ENCODE results near the gene OR4N2.
"Not testable (repeated sequence)": the region's sequence is repeated elsewhere in the genome, so short reads cannot be mapped to it uniquely, and the experiment has no call there.

OR4N2 gene

DNA sequence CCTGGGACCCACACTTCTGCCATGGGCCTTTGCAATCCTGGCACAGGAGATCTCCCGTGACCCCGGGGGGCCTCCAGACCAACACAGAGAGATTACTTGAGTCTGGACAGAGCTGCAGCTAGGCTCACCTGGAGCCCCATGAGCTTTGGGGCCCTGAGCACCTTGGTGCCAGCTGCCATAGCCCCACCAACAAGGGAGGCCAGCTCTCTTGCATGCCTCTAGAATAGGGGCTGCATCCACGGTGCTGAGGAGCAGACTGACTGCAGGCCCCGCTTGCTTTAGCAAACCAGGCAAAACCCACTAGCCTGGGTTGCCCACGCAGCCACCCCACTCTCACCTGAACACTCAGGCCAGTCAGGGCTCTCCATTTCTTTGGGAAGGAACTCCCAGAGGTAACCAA, 3.7 kb upstream of the OR4N2 start:
- no peak for TF ChIP-seq CTCF (conservative IDR thresholded peaks at IDR 0.05; ENCODE audit: low read length)
- H3K4me3 ChIP-seq (ENCODE audit: low read length), result no peak overlapping the region
- no peak for DNase-seq (ENCODE audit: low read depth)

GRCh38 chr14:19800282-19801117, 3.1 kb upstream of the OR4N2 start:
- TF ChIP-seq CTCF (conservative IDR thresholded peaks at IDR 0.05; ENCODE audit: low read length), result no peak
- no peak overlapping the region for H3K4me3 ChIP-seq (ENCODE audit: low read length)
- DNase-seq (ENCODE audit: low read depth), result no peak

DNA sequence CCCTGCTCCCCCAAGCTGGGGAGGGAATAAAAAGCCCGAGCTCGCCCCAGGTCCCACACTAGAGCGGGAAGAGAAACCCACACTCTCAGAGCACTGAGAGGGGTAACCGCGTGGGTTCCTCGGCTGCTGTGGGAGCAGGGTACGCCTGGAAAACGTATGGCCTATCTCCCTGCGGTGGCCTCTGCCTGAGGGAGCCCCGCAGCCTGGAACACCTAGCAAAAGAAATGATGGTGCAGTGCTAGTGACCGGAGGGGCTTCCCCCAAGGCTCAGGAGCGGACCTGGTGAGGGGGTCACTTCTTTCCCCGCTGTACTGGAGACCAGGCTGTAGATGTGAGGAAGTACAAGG, 2.5 kb upstream of the OR4N2 start:
- DNase-seq (ENCODE audit: low read depth), result no peak
- TF ChIP-seq CTCF (conservative IDR thresholded peaks at IDR 0.05; ENCODE audit: low read length), result no peak
- no peak overlapping the region for H3K4me3 ChIP-seq (ENCODE audit: low read length)

GRCh38 chr14:19813171-19813920, 9.8 kb downstream of the OR4N2 start:
- not testable (repeated sequence) for DNase-seq (ENCODE audit: low read depth); H3K4me3 ChIP-seq (ENCODE audit: low read length)

DNA sequence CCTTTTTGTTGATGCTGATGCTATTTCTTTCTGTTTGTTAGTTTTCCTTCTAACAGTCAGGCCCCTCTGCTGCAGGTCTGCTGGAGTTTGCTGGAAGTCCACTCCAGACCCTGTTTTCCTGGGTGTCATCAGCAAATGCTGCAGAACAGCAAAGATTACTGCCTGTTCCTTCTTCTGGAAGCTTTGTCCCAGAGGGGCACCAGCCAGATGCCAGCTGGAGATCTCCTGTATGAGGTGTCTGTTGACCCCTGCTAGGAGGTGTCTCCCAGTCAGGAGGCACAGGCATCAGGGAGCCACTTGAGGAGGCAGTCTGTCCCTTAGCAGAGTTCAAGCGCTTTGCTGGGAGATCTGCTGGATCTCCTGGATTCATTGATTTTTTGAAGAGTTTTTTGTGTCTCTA, 16.3 kb downstream of the OR4N2 start:
- H3K4me3 ChIP-seq (ENCODE audit: low read length); DNase-seq (ENCODE audit: low read depth): not testable (repeated sequence)

GRCh38 chr14:19821016-19821415, 17.4 kb downstream of the OR4N2 start:
- not testable (repeated sequence) for DNase-seq (ENCODE audit: low read depth); H3K4me3 ChIP-seq (ENCODE audit: low read length)

GRCh38 chr14:19823178-19823577, 19.6 kb downstream of the OR4N2 start:
- TF ChIP-seq CTCF (conservative IDR thresholded peaks at IDR 0.05; ENCODE audit: low read length), result no peak
- DNase-seq (ENCODE audit: low read depth), result no peak
- no peak overlapping the region for H3K4me3 ChIP-seq (ENCODE audit: low read length)

DNA sequence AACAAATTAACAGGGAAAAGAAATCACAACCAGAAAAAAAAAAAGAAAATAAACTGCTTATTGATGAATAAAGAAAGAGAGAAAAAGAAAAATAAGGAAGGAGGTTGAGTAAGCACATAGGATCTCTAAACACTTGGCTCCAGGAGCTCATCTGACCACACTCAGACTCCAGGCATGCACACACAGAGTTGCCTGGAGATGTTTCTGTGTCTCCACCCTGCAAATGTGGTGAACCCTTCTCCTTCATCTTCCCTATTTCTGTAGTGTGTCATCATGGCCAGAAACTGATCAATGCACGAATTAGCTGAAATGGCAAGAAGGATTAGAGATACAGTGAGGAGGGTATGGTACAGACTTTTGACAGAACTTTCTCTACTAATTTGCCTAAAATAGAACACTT, 20.2 kb downstream of the OR4N2 start:
- TF ChIP-seq CTCF (conservative IDR thresholded peaks at IDR 0.05; ENCODE audit: low read length), result no peak
- H3K4me3 ChIP-seq (ENCODE audit: low read length), result no peak overlapping the region
- DNase-seq (ENCODE audit: low read depth), result no peak

DNA sequence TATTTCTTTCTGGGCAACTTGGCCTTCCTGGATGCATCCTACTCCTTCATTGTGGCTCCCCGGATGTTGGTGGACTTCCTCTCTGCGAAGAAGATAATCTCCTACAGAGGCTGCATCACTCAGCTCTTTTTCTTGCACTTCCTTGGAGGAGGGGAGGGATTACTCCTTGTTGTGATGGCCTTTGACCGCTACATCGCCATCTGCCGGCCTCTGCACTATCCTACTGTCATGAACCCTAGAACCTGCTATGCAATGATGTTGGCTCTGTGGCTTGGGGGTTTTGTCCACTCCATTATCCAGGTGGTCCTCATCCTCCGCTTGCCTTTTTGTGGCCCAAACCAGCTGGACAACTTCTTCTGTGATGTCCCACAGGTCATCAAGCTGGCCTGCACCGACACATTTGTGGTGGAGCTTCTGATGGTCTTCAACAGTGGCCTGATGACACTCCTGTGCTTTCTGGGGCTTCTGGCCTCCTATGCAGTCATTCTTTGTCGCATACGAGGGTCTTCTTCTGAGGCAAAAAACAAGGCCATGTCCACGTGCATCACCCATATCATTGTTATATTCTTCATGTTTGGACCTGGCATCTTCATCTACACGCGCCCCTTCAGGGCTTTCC, 24.2 kb downstream of the OR4N2 start:
- DNase-seq (ENCODE audit: low read depth); H3K4me3 ChIP-seq (ENCODE audit: low read length): not testable (repeated sequence)

All from AG10803 (cell line).